GM19023 (cell line): ENCODE results near the gene PDP2.

Source experiments
- ATAC-seq: cut with Tn5 transposase; IDR thresholded peaks from one replicate; pipeline ENCODE4 v1.9.1; 2021; ENCODE audit warnings: mild to moderate bottlenecking, moderate library complexity; ENCODE audit not compliant: unreplicated experiment

PDP2 gene, protein sequence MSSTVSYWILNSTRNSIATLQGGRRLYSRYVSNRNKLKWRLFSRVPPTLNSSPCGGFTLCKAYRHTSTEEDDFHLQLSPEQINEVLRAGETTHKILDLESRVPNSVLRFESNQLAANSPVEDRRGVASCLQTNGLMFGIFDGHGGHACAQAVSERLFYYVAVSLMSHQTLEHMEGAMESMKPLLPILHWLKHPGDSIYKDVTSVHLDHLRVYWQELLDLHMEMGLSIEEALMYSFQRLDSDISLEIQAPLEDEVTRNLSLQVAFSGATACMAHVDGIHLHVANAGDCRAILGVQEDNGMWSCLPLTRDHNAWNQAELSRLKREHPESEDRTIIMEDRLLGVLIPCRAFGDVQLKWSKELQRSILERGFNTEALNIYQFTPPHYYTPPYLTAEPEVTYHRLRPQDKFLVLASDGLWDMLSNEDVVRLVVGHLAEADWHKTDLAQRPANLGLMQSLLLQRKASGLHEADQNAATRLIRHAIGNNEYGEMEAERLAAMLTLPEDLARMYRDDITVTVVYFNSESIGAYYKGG

GRCh38 chr16:66880288-66881013 lies at the start of gene PDP2:
TSS of gene PDP2 (plus strand) at chr16:66880515. CDS start at chr16:66884285, 3,770 bp downstream.
- ATAC-seq, result peak; percentile 98

- no peak for ATAC-seq
Observed at GRCh38 chr16:66832190-66832589, 48.1 kb upstream of the PDP2 start.

DNA sequence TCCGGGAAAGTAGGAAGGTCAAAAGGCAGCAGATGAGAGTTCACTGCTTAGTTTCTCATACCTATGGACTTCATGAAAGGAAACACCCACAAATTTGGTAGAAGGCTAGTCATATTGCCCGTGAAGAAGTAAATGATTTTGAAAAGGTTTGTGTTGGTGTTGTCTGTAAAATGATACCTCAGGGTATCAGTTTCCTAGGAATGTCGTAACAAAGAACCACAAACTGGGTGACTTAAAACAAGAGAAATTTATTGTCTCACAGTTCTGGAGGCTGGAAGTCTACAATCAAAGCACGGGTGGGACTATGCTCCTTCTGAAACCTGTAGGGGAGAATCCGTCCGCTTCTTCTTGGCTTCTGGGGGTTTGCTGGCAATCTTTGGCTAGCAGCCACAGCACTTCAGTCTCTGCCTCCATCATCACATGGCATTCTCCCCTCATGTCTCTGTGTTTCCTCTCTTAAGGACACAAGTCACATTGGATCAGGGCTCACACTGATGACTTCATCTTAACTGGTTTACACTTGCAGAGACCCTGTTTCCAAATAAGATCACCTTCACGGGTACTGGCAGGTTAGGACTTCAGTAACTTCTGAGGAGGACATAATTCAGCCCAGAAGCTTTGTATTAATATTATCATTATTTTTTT lies 47.5 kb upstream of the PDP2 start:
- no peak for ATAC-seq

DNA sequence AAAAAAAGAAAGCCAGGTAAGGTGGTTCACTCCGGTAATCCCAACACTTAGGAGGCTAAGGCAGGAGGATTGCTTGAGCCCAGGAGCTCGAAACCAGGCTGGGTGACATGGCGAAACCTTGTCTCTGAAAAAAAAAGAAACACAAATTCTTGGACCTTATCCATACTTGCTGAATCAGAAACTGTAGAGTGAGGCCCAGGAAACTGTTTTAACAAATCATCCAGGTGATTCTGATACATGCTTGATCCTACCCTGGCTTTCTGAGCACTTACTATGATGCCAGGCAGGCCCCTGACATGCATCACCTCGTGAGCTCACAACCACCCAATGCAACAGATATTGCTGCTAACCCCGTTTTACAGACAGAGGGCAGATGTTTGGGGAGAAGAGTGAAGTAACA lies 45.6 kb upstream of the PDP2 start:
- ATAC-seq, result no peak

GRCh38 chr16:66840883-66841282 lies 39.4 kb upstream of the PDP2 start:
- no peak for ATAC-seq

- no peak for ATAC-seq
Observed at GRCh38 chr16:66841366-66841765, 38.9 kb upstream of the PDP2 start.

GRCh38 chr16:66842765-66843164 lies 37.5 kb upstream of the PDP2 start:
- no peak for ATAC-seq

GRCh38 chr16:66843191-66843590 lies 37.1 kb upstream of the PDP2 start:
- ATAC-seq, result no peak

DNA sequence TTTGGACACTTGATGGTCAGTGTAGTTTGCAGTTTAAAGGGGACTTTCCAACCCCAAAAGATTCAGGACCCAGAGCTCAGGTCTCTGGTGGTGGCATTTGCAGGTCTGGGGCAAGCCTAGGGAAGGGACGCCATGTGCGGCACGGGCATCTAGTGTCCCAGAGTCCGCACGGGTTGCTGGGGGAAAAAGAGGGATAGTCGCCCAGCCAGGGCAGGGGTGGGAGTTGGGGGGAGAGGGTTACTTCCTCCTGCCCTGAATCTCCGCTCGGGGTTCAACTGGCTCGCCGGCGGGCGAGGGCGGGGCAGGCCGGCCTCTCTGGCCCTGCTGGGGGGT lies 36.3 kb upstream of the PDP2 start:
- ATAC-seq, result no peak

DNA sequence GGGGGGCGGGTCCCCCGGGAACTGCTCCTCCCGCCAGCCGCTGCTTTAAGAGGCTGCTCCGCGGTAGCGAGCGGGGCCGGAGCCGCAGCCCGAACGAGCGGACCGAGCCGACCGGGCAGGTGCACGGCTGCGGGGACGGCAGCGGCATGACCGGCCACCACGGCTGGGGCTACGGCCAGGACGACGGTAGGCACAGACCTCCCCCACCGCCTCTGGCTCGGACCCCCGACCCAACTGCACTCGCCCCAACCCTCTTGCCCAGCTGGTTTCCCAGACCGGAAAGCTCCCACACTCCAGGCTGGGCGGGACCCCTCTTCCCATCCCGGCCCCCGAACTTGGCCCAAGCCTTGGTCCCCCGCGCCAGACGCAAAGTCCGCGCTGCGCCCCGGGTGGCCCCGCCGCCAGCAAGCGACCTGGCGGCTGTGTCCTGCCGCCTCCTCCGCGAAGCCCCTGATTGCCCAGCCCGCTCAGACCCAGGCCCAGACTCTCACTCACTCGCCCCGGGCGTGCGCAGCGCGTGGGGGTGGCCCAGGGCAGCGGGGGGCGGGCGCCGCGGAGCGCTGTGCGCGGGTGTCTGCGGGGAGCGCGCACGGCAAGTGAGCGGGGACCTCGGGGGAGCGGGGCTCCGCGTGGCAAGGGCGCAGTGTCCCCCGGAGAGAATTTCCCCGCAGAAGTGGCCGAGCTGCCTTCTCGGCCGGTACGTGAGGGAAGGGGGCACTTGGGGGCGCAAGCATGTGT lies 35.8 kb upstream of the PDP2 start, which contains the start of gene CA7:
Gene CA7, plus strand, starts transcription at position 73 of the 738 bp plus-strand sequence. Its CDS starts 74 bp downstream, at position 147.
- no peak for ATAC-seq

- ATAC-seq, result no peak
Observed at GRCh38 chr16:66845080-66845410, 35.3 kb upstream of the PDP2 start.

- ATAC-seq, result no peak
Observed at GRCh38 chr16:66845791-66846221, 34.5 kb upstream of the PDP2 start.

DNA sequence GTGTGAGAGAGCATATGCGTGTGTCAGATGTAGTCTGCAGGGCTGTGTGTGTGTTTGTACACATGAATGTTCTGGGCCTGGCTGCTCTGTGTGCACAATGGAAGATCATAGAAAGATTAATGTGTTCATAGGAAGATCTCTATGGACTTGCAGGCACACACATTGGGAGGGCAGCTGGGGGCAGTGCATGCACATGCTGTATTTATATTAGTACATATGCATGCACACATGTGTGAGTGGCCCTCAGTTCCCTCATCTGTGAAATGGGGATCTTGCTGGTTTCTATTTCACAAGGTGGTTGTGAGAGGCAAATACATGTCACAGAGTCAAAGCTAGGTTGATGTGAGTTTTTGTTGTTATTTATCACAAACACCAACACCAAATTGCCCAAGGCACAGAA lies 34.0 kb upstream of the PDP2 start:
- no peak for ATAC-seq

- ATAC-seq, result no peak
Observed at GRCh38 chr16:66846831-66847230, 33.5 kb upstream of the PDP2 start.

DNA sequence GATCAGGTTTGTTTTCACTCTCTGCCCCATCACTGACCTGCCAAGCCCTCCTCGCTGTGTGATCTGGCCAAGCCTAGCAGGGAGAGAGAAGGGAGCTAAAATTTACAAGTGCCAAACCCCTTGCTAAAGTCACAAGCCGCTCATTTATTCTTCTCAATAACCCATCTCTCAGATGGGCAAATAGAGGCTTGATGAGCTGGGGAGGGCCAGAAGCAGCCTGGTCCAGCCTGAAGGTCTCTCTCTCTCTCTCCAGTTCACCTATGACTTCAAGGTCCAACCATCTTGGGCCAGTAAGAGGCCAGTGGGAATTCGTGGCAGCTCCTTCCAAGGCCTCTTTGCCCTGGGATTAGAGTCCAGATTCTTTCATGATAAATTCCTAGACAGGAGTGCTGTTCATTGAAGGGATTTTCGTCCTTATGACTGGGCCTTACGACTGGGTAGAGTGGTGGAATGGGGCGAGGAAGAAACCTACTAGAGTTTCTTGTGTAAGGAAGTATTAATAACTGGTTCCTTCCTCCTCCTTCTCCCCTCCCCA lies 32.7 kb upstream of the PDP2 start:
- no peak for ATAC-seq

DNA sequence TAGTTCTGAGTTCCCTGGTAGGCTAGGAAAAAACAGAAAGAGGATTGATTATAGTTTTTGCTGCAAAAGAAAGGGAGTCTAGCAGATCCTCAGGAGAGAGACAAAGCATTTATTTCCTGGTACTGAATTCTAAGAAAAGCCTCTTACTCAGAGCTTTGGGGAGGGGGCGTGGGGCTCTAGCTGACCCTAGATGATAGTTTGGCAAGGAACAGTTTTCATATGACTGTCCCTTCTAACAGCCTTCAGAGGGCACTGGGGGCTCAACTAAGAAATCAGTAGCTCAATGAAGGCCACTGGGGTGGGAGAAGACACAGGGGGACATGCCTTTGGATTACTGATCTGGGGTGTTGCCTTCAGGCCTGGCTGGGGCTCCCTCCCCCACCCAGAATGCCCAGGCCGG lies 32.1 kb upstream of the PDP2 start:
- ATAC-seq, result no peak

- ATAC-seq, result no peak
Observed at GRCh38 chr16:66849021-66849420, 31.3 kb upstream of the PDP2 start.

GRCh38 chr16:66849549-66849948 lies 30.8 kb upstream of the PDP2 start:
- no peak for ATAC-seq

DNA sequence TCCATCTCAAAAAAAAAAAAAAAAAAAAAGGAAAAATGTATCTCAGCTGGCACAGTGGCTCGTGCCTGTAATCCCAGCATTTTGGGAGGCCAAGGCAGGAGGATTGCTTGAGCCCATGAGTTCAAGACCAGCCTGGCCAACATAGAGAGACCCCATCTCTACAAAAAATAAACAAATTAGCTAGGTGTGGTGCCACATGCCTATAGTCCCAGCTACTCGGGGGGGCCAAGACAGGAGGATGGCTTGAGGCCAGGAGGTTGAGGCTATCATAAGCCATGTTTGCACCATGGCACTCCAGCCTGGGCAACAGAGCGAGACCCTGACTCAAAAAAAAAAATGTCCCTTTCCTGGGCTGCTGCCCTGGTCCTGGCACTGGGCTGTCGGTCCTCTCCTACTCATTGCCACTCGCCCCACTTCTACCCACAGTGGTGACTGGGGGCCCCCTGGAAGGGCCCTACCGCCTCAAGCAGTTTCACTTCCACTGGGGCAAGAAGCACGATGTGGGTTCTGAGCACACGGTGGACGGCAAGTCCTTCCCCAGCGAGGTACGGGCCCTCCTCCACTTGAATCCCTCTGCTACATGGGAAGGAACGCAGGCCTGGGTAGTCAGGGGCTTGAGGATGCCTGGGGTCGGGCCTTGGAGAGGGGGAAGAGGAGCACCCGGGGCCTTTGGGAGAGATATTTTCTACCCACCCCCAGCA lies 30.1 kb upstream of the PDP2 start:
- no peak for ATAC-seq
